Stimulated activated CD8-positive, alpha-beta memory T cell treated with anti-CD3 and anti-CD28 coated beads, Interleukin-2, amount 100 ng/mL, for 1 hour (primary cell): ENCODE measurements around the gene PLEKHO2.
A peak's percentile ranks its signal among the peaks of the same experiment; 100 is the strongest.

Experiments used
- DNase-seq, 2 donors: peaks; one replicate each; pipeline ENCODE4 v3.0.0-alpha.2; 2020; ENCODE audit warnings: low read depth in 2 of 2

PLEKHO2 gene

GRCh38 chr15:64825431-64826294 lies 16.1 kb upstream of the PLEKHO2 start, which contains the start of gene PIF1:
Gene PIF1, minus strand, starts transcription at chr15:64825647. Its CDS starts 1,312 bp downstream, at chr15:64824335.
- DNase-seq: peak; percentile 58 to 73

GRCh38 chr15:64828985-64829384 lies 12.7 kb upstream of the PLEKHO2 start:
- no peak for DNase-seq

DNA sequence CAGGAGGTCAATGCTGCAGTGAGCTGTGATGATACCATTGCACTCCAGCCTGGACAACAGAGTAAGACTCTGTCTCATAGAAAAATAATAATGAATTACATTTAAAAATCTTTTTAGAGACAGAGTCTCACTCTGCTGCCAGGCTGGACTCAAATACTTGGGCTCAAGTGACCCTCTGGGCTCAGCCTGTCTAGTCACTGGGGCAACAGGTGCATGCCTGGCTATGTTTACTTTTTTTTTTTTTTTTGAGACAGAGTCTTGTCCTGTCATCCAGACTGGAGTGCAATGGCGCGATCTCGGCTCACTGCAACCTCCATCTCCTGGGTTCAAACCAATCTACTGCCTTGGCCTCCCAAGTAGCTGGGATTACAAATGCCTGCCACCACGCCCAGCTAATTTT lies 8.0 kb upstream of the PLEKHO2 start:
- DNase-seq: no peak

GRCh38 chr15:64836023-64836536 lies 5.6 kb upstream of the PLEKHO2 start:
- DNase-seq: no peak

DNA sequence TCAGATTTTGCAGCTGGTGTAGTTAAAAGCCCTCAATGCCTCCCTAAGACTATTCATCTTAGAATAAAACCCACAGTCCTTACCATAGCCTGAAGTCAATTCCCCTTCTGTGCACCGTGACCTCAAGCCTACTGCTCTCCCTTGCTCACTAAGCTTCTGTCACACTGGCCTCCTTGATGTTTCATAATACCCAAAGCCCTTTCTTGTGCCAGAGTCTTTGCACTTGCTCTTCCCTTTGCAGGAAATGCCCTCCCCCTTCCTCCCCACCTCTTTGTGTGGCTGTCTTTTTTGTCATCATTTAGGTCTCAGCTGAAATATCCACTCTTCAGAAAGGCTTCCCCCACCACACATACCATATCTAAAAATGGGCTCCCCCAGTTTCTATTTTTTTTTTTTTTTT lies 4.2 kb upstream of the PLEKHO2 start:
- no peak for DNase-seq

DNA sequence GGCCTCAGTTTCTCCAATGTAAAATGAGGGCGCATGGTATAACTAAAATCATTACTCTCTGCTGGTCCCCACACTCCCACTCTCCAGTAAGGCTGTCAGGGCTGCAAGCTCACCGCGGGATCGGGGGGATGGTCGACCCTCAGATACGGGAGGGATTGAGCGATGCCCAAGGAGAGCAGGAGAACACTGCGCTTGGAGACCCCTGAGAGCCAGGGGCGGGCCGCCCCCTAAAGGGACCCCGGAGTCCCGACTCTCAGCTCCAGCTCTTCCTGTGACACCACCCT lies 713 bp upstream of the PLEKHO2 start:
- no peak for DNase-seq

DNA sequence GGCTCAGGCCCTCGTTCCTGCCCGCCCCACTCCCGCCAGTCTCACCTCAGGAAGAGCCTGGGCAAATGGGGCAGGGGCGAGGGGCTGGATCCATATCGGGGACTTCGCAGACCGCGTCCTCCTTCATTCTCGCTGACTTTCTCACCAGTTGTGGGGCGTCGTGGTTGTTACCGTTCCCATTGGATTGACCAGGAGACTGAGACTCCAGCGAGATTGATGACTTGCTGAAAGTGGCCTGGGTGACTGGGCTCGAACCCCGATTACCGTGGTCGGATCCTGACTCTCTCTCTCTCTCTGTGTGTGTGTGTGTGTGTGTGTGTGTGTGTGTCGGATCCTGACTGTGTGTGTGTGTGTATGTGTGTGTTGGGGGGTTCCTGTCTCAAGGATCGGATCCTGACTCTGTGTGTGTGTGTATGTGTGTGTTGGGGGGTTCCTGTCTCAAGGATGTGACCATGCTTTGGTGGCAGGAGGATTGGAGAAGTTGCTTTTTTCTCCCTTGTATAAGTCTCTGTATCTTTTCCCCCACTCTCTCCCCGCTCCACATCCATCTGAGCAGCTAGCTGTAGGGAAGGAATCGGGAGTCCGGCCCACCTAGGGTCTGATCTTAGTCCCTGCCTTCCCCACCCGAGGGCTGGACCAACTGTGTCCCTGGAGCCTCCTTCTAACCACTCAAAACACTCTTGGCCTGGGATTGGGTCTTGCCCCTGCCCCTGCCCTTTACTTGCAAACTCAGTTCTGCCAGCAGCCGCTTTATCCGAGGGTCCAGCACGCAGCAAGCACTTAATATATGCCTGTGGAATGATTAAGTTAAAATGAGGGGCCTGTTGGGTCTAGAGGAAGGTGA lies 603 bp downstream of the PLEKHO2 start:
- no peak for DNase-seq

GRCh38 chr15:64842986-64843561 lies 1.4 kb downstream of the PLEKHO2 start:
- DNase-seq: no peak

GRCh38 chr15:64843991-64844390 lies 2.3 kb downstream of the PLEKHO2 start:
- DNase-seq: no peak

- no peak for DNase-seq
Measured at GRCh38 chr15:64844576-64845145, 2.9 kb downstream of the PLEKHO2 start.

DNA sequence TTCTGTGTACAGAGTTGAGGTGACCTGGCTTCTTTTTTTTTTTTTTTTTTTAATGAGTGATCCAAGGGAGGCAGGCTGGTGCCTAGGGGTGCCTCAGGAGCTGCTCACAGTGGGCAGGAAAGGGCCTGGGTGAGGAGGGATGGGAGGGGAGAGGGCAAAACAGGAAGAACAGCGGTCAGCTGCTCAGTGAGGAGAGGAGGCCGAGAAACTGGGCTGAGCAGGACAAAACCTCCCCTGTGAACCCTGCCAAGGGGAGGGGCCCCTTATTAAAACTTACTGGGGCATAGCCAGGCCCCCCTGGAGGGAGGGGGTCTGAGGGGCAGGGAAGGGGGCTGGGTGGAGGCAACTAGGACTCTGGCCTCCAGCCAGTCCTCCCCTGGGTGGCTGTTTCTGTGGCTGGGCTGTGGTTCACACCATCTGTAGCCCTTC lies 3.5 kb downstream of the PLEKHO2 start:
- no peak for DNase-seq

- DNase-seq: no peak
Measured at GRCh38 chr15:64845831-64846595, 4.3 kb downstream of the PLEKHO2 start.

DNA sequence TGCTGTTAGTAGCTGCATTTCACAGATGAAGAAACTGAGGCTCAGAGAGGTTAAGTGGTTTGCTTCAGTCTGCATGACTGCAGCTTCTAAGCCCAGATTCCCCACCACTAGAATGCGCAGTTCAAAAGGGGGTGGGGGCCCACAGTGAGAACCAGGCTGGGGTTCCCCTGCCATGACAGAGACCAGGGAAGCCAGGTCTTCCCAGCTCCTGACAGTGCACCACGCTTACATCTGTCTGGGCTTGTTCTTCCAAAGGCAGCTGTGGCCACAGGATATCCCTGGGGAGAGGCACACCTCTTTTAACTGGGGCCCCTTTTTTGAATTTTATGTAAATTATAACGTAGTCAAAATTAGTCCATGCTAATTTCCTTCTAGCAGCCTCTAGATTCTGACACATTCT lies 5.3 kb downstream of the PLEKHO2 start:
- DNase-seq: no peak

- DNase-seq: no peak
Measured at GRCh38 chr15:64847448-64847847, 5.7 kb downstream of the PLEKHO2 start.

DNA sequence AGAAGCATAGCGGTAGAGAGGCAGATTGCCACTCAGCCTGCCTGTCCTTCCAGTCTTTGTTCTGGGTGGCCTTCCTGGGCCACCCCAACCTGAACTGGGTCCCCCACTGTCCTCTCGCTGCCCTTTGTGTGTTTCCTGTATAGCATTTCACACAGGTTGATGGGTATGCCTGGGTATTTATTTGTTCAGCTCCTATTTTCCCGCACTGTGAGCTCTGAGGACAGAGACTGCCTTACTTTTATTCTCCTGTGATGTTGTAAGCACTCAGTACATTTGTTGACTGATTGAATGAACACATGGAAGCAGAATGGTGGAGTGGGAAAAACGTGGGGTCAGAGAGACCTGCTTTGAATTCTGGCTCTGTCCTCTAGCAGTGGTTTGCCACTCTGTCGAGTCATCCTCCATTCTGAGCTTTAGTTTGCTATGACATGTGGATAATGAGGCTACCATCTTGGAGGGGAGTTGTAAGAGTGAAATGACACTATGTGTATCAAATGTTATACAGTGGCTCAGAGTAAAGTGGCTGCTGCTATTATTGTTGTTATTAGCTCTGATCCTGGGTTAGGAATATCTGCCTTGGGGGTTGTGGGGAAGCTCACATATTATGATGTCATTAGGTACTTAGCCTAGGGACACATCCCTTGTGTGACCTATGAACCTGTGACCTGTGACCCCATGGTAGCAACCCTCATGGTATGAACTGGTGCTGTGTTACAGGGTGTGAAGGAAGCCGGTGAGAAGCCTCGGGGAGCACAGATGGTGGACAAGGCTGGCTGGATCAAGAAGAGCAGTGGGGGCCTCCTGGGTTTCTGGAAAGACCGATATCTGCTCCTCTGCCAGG lies 6.4 kb downstream of the PLEKHO2 start:
- no peak for DNase-seq

- DNase-seq: no peak
Measured at GRCh38 chr15:64850778-64851502, 9.2 kb downstream of the PLEKHO2 start.

- no peak for DNase-seq
Measured at GRCh38 chr15:64851503-64851840, 9.8 kb downstream of the PLEKHO2 start.

DNA sequence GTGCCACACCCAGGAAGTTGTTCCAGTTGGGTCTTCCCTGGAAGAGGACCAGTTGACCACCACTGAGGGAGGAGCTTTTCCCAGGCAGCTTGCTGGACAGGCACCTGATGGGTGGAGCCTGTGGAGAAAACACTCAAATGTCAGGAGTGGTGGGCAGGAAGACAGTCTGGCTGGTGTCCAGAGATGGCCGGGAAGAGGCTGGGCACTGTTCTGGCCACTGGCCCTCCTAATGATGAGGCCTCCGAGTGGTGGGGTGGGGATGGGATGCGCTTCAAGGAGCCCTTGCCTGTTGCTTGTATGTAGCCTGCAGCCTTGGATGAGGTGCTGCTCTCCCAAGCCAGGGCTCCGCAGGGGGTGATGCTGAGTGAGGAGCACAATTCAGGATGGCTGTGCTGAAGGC lies 12.3 kb downstream of the PLEKHO2 start:
- no peak for DNase-seq

- DNase-seq: no peak
Measured at GRCh38 chr15:64854526-64854925, 12.8 kb downstream of the PLEKHO2 start.
